Measurements from ENCODE around the gene NGFR. TPM values are rescaled to one million over a fixed set of nuclear protein-coding genes. Genes with fewer than 3 reads are reported as not detected.

Gene NGFR
- total RNA-seq, 1 donor from 2014 or later: 42.0 TPM

DNA sequence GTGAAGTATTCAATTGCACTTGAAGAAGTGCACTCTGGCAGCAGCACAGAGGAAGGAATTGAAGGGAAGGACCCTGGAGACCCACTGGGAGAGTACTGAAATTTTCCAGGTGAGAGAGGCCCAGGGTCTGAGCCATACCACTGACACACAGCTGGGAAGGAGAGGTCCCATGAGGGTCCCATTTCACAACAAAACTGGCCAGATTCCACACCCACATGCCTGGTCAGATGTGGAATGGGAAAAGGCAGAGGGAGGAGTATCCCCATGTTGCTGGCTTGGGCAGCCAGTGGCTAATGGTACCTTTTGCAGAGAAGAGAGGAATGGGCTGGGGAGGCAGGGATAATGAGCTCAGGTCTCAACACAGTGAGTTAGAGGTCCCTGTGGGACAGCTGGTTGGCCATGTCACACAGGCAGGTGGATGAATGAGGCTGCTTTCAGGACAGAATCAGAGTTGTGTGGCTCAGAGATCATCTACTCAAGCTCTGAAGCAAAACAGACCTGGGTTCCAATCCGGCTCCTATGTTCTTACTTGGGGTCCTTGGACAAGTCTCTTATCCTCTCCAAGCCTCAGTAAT lies 26.2 kb upstream of the NGFR start:
- no peak for DNase-seq (ENCODE audit: low spot score)

DNA sequence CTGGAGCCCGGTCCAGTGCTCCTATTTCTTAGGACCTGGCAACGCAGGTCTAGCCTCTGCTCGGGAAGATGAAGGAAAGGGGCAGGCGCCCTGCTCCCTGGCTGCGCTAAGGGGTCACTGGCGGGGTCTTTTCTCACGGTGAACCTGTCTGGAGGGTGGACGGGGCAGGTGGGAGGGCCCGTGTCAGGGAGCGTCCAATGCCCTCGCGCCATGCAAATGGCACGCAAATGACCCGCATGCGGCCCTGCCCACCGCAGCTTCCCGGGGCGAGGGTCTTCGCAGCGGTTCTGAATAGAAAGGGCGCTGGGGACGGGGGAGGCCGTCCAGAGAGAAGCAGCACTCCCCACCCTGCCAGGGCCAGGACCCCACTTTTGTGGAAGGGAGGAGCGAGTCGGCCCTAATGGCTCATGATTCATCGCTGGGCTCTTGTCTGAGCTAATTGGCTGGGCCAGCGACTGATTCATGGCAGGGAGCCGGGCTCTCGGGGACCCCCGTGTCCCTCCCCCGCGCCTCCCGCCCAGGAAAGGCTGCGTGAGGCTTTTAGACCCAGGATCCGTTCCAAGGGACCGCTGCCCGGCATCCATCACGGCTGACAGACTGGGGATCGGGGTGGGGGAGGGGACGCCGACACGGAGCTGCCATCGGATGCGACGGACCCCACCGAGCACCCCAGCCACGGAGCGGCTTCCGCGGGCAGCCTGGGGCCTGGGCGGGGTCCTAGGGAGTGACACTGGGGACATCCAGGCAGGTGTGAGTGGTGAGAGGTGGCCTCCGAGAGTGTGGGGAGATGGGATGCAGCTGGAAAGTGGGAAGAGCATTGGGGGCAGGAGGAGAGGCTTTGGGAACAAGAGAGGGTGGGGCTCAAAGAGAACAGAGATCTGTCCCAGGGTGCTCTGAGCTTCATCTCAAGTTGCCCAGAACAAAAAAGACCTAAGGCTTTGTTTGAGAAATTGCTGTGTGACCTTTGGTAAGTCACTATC lies 25.0 kb upstream of the NGFR start:
- no peak for DNase-seq (ENCODE audit: low spot score)

DNA sequence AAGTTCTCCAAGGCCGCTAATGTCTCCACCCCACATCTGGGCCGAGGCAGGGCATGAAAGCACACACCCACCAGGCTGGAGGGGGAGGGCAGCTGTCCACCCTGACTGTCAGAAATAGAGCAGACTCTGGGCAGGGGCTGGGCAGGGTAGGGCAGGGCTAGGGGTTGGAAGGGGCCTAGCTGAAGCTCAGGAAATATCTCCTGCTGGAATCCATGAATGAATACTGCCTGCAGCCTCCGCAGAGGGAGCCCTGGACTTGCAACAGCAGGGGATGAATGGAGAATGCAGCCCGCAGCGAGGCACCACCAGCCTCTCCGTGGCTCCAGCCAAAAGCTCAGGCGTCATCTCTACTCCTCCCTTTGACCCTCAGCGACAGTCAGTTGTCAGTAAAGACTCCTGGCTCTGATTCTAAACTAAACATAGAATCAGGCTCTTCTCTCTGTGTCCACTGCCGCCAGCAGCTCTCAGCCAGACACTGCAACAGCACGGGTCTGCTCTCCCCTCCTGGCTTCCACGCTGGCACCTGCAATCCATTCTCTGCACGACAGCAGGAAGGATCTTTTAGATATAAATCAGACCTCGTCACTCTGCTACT lies 23.9 kb upstream of the NGFR start:
- no peak for DNase-seq (ENCODE audit: low spot score)

DNA sequence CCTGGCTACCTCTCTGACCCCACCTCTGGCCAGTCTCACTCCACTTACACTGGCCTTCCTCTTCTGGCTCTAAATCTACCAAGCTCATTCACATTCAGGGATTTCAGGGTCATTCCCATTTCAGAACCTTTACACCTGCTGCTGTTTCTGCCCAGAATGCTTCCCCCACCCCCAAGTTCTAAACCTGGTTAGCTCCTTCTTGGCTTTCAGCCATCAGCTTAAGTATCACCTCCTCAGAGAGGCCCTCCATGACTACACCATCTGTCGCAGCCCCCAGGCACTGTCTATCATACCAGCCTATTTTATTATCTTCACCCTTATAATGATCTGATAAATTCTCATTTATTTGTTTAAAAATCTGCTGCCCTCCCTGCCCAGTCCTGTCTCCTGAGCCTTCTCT lies 23.3 kb upstream of the NGFR start:
- no peak for DNase-seq (ENCODE audit: low spot score)

- no peak for DNase-seq (ENCODE audit: low spot score)
These were observed 22.6 kb upstream of the NGFR start for GRCh38 chr17:49472527-49472926.

GRCh38 chr17:49473900-49474751 lies 21.0 kb upstream of the NGFR start:
- DNase-seq (ENCODE audit: low spot score): no peak

GRCh38 chr17:49477709-49478108 lies 17.4 kb upstream of the NGFR start:
- DNase-seq (ENCODE audit: low spot score): no peak

DNA sequence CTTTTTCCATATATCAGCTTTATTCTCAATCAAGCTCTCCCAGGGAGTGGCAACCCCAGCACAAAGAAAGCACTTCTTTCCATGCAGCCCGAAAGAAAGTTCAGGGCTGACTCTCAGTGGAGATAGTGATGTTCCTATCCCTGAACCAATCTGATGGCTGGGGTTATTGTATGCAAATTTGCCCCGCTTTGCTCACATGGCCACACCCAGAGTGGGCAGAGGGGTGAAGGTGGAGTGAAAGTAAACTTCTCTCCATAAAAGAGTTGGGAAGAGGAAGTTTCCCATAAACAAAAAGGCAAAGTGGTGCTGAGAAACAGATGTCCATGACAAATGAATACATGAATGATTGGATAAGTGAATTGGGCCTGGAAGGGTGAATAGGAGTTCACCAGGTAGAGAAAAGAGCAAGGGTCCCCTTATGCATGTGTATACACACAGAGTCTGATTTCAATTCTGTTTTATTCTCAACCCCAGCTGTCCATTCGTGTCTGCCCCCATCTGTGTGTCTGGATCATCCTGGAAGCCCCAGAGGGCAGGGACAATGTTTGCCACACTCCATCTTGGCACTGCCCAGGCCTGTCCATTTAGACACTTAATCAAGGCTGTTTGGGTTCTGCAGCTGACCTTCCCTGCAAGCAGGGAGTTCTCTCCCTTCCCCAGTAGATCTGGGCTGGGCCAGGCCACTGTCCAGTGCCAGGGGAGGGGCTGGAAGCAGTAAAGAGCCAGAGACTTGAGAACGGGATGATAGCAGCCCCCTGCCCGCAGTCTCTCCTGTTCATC lies 14.1 kb upstream of the NGFR start:
- DNase-seq (ENCODE audit: low spot score): no peak

DNA sequence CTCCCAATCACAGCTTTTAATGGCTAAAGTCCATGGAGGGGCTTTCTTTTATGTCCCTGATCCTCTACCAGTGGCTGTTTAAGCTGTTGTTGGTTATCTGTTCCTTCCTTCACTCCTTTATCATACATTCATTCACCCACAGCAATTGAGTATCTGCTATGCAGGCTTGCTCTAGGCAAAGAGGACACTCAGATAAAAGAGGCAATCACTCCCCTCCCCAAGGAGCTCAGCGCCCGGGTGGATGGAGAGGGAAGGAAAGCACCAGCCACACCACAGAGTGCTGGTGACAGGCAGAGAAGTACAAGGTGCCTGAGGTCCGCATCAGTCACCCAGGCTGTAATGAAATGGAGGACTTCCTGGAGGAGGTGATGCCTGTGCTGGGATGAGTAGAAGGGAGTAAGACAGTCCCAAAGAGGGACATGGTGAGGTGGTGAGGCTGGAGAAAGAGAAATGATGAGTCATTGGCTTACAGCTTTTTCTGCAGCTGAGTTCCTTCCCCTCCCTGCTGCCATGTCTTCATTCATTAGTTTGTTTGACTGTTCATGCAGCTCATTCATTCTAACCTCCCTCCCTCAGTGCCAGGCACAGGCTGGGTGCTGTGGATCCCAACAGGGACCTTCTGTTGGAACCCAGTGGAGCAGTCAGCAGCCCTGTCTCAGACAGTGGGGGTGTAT lies 12.8 kb upstream of the NGFR start:
- no peak for DNase-seq (ENCODE audit: low spot score)

DNA sequence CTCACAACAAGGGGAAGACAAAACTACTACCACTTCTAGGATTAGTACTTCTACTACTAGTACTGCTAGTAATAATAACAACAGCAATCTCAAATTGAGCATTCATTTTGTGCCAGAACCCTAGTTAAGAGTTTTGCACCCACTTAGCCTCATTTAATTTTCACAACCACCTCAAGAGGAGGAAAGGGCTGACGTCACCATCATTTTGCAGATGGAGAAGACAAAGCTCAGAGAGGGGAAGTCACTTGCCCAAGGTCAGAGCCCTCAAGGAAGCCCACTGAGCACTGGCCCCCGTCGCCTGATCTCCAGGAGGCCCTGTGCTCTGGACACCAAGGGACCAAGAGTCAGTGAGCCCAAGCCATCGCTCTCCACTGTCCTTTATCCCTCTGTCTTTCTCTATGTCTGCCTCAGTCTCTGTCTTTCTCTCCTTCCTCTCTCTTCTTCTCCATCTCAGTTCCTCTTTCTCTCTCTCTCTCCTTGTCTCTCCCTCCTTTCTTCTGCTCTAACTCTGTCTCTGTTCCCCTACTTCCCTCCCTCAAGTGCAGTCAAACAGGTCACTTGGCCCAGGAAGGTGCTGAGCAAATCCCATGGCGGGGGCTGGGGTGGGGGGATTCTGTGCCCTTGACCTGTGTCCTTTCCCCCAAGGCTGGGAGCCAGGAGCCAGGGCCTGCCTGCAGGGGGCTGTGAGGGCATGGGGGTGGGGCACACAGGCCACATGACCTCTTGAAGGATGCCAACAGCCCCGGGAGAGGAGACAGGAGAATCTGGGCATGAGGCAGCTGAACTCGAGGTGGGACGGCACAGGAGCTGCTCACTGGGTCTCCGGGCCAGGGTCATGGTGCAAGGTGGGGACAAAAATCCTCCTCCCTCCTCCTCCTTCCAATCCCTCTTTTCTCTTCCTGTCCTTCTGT lies 11.2 kb upstream of the NGFR start:
- DNase-seq (ENCODE audit: low spot score): no peak

DNA sequence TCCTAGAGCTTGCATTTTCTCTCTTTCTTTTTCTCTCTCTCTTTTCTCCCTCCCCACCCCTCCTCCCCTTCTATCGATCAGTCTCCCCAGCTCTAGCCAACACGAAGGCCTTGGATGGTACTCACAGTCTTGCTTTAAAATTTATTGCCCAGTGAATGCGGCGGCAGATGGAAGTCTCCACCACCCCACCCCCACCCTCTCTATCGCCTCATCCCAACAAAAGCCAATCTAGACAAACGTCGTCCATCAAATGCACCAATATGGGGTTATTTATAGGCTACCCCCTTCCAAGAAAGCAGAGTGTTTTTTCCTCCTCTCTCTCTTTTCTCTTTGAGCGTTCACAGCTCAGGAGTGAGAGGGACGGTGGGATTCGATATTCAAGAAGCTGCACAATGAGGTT lies 10.5 kb upstream of the NGFR start:
- DNase-seq (ENCODE audit: low spot score): no peak

- no peak for DNase-seq (ENCODE audit: low spot score)
These were observed 9.0 kb upstream of the NGFR start for GRCh38 chr17:49486012-49486641.

DNA sequence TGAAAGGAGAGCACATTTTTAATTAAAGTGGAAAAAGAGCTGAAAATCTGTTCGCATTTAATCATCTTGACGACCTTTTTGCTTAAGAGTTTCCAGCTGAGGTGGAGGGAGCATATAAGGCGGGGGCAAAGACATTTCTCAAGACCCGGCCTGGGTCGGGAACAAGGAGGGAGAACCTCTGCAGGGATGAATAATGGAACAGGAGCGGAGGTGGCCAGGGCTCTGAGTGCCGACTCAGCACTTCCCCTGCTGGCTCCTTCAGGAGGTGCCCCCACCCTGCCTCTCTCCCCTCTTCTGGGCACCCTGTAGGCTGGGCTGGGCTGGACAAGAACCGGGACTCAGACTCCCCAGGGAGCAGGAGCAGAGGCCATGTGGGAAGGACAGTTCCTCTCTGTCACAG lies 7.9 kb upstream of the NGFR start:
- DNase-seq (ENCODE audit: low spot score): no peak

DNA sequence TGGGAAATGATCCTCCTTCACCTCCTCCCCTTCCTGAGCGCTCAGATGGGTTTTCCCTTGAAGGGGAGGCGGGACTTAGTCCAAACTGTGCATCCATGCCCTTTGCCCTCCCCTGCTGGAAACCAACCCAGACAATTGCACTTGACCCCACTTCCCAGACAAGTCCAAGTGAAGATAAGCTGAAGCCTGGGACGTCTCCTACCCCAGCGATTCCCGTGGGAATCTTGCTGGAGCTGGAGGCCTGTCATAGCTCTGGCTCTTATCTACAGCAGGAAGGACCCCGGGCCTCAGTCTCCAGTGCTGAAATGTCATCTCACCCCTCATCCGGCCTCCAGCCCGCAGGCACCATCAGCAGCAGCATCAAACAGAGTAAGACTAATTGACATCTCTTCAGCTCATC lies 6.5 kb upstream of the NGFR start:
- DNase-seq (ENCODE audit: low spot score): no peak

GRCh38 chr17:49489348-49489747 lies 5.7 kb upstream of the NGFR start:
- DNase-seq (ENCODE audit: low spot score): no peak

DNA sequence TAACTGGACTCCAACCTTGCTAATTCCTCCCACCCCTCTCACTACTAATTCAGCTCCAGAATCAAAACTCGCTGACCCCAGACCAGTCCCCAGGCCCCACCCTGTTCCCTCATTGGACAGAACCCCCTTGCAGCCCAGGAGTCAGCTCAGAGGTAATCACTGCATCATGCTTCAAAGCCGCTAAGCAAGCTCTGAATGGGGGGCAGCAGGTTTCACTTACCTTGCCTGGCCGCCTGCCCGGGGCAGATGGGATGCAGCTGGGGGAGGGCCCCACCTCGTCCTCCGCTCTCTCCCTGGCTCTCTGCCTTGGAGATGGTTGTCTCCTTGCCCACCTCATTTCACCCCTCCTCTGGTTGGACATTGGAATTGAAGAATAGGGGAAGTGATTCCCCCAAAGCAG lies 4.8 kb upstream of the NGFR start:
- no peak for DNase-seq (ENCODE audit: low spot score)

- DNase-seq (ENCODE audit: low spot score): no peak
These were observed 3.8 kb upstream of the NGFR start for GRCh38 chr17:49491192-49491769.

- no peak for DNase-seq (ENCODE audit: low spot score)
These were observed 601 bp upstream of the NGFR start for GRCh38 chr17:49494399-49494985.

Data from mesenteric fat pad (tissue), 1 donor.